GM19043 (cell line): ENCODE data around the gene OSBPL6.
"Not testable (repeated sequence)": the region's sequence is repeated elsewhere in the genome, so short reads cannot be mapped to it uniquely, and the experiment has no call there.

ENCODE experiments used
- ATAC-seq: cut with Tn5 transposase; IDR thresholded peaks from one replicate; pipeline ENCODE4 v1.9.1; 2021; ENCODE audit warnings: low read depth; ENCODE audit not compliant: unreplicated experiment

OSBPL6 gene

GRCh38 chr2:178193823-178194599 lies at the start of gene OSBPL6:
Gene OSBPL6 (plus strand): TSS chr2:178194512. CDS start chr2:178306185, 111,673 bp downstream.
- ATAC-seq = peak; percentile 88

DNA sequence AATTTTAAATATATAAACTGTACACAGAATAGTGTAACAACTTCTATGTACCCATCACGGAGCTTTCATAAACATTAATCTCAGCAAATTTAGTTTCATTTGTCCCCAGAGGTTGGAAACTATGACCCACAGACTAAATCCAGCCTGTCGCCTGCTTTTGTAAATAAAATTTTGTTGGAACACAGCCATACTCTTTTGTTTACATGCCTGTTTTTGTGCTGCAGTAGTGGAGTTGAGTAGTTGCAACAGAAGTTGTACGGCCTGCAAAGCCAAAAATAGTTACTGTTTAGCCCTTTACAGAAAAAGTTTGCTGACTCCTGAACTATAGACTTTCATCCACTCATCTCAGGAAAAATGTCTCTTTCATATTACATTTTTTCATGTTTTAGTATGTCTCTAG lies 42.3 kb upstream of the OSBPL6 start:
- no peak for ATAC-seq

- no peak for ATAC-seq
Measured at GRCh38 chr2:178152542-178152941, 41.8 kb upstream of the OSBPL6 start.

DNA sequence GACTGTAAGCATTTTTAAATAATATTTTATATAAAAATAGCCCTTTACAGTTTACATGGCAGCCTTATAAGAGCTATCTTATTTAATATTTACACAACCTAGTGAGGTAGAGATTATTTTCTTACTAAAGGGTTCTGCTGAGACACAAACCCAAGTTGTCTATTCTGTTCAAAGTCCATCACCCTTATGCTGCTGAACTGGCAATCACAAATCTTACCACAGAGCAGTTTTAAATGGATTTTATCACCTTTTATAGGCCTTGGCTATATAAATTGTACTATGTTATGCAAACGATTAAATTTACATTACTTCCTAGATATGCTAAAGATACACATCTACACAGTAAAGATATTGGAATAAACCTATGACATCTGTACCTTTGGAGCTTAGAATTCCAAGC lies 41.3 kb upstream of the OSBPL6 start:
- ATAC-seq = no peak

DNA sequence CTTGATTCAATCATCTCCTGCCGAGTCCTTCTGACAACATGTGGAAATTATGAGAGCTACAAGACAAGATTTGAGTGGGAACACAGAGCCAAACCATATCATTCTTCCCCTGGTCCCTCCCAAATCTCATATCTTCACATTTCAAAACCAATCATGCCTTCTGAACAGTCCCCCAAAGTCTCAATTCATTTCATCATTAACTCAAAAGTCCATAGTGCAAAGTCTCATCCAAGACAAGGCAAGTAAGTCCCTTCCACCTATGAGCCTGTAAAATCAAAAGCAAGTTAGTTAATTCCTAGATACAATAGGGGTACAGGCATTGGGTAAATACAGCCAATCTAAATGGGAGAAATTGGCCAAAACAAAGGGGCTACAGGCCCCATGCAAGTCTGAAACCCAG lies 40.4 kb upstream of the OSBPL6 start:
- not testable (repeated sequence) for ATAC-seq

DNA sequence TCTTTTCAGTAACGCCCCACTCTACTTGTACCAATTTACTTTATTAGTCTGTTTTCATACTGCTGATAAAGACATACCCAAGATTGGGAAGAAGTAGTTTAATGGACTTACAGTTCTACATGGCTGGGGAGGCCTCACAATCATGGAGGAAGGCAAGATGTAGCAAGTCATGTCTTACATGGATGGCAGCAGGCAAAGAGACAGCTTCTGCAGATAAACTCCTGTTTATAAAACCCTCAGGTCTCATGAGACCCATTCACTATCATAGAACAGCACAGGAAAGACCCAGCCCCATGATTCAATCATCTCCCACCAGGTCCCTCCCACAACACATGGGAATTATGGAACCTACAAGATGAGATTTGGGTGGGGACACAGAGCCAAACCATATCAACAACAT lies 38.8 kb upstream of the OSBPL6 start:
- no peak for ATAC-seq

DNA sequence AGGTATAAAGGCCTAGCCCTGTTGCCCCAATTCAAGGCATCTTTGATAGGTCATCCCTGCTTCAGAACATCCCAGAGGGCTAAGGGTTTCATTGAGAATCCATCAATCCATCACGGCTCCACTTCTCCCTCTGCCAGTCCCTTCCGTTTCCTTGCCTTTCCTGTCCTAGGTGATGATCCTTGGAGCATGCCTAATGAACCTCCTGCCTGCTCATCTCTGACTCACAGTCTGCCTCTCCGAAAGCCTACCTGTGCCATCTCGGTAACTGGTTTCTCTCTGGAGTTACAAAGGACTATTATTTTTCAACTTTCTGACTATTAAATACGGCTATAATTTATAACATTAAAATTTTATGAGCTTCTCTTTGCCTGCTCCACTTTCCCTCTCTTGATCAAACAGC lies 36.7 kb upstream of the OSBPL6 start:
- ATAC-seq = no peak

- ATAC-seq = no peak
Measured at GRCh38 chr2:178159966-178160365, 34.3 kb upstream of the OSBPL6 start.

DNA sequence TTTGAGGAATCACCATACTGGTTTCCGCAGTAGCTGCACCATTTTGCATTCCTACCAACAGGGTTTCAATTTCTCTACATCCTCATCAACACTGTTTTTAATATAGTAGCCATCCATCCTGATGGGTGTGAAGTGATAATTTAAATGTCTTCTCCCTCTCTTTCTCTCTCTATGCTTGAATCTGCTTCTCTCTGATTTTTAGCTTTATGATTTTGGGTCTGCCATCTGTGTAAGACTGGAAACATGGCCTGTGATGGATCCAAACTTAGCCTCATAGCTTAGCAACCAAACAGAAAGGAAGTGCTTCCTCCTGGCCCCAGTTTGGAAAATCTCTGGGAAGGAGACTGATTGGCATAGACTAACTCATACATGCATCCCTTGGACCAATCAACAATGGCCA lies 33.7 kb upstream of the OSBPL6 start:
- no peak for ATAC-seq

GRCh38 chr2:178163395-178163794 lies 30.9 kb upstream of the OSBPL6 start:
- no peak for ATAC-seq

- ATAC-seq = no peak
Measured at GRCh38 chr2:178163911-178164310, 30.4 kb upstream of the OSBPL6 start.

DNA sequence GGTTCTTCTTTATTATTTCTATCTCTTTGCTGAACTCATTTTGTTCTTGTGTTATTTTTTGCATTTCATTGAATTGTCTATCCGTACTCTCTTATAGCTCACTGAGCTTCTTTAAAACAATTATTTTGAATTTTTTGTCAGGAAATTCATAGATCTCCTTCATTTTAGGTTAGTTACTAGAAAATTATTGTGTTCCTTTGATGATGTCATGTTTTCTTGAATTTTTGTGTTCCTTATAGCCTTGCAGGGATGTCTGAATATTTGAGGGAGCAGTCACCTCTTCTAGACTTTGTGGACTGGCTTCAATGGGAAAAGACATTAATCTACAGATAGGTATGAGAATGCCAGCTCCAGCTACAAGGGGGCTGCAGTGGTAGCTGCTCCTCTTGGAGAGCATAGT lies 20.7 kb upstream of the OSBPL6 start:
- ATAC-seq = no peak

DNA sequence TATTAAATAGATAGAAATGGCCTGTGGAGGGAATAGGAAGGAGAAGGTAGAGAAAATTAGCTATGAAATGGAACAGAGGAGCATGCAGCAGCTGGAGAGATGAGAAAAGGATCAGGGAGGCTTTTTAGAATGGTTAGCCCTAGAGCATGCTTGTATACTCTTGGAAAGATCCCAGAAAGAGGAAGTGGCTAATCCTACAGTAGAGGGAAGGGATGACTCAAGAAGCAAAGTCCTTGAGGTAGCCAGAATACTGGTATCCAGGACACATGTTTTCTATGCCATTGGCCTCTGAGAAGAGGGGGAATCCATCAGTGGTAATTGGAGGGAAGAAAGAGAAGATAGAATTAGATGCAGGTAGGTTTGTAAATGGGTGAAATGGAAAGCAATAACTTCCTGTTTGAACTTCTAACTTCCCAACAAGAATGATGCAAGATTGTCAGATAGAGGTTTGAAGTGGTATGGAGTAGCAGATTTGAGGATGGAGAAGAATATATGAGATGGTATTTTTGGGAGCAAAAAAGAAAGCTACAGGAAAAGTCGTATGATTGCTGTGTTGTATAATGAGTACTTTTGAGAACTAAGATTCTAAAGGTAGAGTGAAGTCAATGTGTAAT lies 17.1 kb upstream of the OSBPL6 start:
- no peak for ATAC-seq

- ATAC-seq = not testable (repeated sequence)
Measured at GRCh38 chr2:178180648-178181047, 13.7 kb upstream of the OSBPL6 start.

GRCh38 chr2:178187861-178188260 lies 6.5 kb upstream of the OSBPL6 start:
- ATAC-seq = no peak

GRCh38 chr2:178188466-178188865 lies 5.8 kb upstream of the OSBPL6 start:
- ATAC-seq = no peak

DNA sequence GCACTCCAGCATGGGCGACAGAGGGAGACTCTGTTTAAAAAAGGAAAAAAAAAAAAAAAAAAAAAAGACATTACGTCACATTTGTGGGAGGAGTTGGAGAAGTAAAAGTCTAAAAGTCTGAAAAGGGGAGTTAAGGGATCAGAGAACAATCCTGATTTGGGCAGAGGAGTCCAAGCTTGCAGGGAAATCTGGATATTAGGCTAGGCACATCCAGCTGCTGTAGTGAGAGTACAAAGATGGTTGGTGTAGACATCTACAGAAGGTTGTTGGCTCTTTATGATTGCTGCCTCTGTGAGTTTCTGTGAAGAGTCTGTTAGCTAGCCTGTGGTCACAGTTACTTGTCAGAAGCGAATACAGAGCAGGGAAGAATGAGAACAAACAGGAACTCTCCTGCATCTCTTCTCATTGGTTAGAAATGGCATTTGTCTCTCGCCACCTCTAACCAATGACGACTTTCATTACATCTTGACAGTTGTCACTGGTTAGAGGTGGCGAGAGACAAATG lies 3.3 kb upstream of the OSBPL6 start:
- no peak for ATAC-seq

DNA sequence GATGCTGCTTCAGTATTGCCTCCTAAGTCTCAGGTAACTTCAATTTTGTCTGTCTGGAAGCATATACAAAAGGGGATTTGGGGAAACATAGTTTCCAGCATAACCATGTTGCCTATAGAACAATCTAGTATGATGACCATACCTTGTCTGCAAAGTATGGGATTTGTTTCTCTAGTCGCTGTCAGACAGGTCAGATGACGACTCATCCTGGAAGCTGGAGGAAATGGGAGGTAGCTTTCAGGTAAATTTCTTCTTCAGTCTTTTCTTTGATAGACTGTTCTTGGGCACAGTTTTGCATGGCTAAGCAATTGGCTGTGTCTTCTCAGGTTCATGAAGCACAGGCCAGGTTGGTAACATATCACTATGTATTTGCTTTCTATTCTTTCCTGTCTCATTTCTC lies 2.8 kb upstream of the OSBPL6 start:
- ATAC-seq = no peak

DNA sequence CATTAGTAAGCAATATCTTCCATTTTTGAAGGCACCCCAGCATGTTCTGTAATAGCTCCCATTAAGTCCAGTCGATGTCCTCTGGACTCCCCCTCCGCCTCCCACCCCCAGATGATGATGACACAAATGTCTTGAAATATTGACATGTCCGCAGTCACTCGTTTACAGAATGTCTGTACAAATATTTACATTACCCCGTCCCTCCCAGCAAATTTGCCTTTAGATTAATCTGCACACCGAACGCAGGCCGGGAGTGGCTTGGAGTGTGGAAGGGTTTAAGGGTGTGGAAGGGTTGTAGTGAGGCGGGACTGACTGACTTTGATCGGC lies 853 bp upstream of the OSBPL6 start:
- ATAC-seq = peak; percentile 1

DNA sequence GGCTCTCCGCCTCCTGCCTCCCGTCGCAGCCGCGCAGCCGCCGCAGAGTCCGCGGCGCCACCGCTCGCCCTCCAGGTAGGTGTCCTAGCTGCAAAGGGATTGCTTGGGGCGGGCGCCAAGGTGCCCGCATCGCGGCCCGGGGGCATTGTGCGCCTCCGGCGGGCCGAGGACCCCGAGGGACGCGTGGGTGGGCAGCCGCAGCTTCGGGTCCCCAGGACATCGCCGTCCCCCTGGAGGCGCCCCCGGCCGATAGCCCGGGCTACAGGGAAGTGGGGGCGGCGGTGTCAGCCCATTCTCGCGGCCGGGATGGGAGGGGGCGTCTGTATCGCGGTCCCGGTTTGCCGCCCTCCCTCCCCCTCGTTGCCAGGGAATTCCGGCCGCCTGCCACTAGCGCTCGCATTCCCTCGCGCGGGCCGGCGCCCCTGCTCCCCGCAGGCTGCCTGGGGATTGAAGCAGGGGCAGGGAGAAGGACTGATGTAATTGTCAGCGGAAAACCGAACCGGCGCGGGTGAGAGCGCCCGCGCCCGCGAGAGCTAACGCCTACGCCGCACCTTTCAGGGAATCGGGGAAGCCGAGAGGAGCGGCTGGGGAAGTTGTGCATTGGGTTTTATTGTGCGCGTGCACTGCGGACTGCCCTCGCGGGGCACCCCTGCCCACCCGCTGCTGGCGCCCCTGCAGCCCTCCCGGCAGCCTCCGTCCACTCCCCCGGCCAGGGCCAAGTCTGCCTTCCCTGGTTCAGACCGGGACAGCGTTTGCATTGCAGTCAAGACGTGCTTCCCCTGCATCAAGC lies 483 bp downstream of the OSBPL6 start:
- ATAC-seq = no peak

GRCh38 chr2:178195390-178196166 lies 1.3 kb downstream of the OSBPL6 start:
- no peak for ATAC-seq
